ENCODE measurements around the gene PLOD1. TPM values are rescaled to one million over a fixed set of nuclear protein-coding genes. Genes with fewer than 3 reads are reported as not detected.
"Not testable (repeated sequence)": the region's sequence is repeated elsewhere in the genome, so short reads cannot be mapped to it uniquely, and the experiment has no call there.

Gene PLOD1
- total RNA-seq, 2 donors from 2014 or later, result 13.5 to 13.6 TPM

DNA sequence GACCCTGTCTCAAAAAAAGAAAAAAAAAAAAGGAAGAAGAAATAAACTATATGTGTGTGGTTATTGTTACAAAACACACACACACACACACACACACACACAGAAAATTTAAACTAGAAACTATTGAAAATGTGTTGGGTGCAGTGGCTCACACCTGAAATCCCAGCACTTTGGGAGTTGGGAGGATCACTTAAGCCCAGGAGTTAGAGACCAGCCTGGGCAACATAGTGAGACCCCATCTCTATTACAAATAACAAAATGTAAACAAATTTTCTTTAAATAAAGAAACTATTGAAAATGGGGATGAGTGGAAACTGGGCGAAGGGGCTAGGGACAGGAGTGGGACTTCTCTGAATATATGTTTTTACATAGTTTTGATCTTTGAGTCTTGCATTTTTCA lies 31.3 kb upstream of the PLOD1 start:
- peaks cover 44% of the 10 kb centered on the region for H3K27me3 Mint-ChIP-seq (ENCODE audit: low read depth)
- H3K4me3 Mint-ChIP-seq, result no peak overlapping the region
- DNase-seq (no peak), ATAC-seq (replicated peaks in 1 of 2) (no peak)
- H3K27ac Mint-ChIP-seq, result no peak overlapping the region
- H3K9me3 Mint-ChIP-seq, result no peaks in the 10 kb centered on the region
- peaks cover 38% of the 10 kb centered on the region for H3K4me1 Mint-ChIP-seq (ENCODE audit: low read depth)
- no peaks in the 10 kb centered on the region for H3K36me3 Mint-ChIP-seq (ENCODE audit: insufficient read depth in 2 of 2)

DNA sequence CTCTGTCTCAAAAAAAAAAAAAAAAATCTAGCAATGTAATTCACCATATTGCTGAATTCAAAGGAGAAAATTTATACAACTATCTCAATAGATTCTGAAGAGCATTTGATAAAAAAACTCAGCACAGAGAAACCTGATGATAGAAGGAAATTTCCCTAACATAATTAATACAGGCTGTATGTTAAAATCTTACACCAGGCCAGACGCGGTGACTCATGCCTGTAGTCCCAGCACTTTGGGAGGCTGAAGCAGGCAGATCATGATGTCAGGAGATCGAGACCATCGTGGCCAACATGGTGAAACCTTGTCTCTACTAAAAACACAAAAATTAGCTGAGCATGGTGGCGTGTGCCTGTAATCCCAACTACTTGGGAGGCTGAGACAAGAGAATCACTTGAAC lies 30.4 kb upstream of the PLOD1 start:
- Mint-ChIP-seq H3K27me3 (ENCODE audit: low read depth) (peaks cover 39% of the 10 kb centered on the region), H3K4me1 (ENCODE audit: low read depth) (peaks cover 39% of the 10 kb centered on the region)
- not testable (repeated sequence) for H3K9me3 Mint-ChIP-seq; H3K27ac Mint-ChIP-seq; DNase-seq; H3K36me3 Mint-ChIP-seq (ENCODE audit: insufficient read depth in 2 of 2); H3K4me3 Mint-ChIP-seq; ATAC-seq (replicated peaks in 1 of 2)

DNA sequence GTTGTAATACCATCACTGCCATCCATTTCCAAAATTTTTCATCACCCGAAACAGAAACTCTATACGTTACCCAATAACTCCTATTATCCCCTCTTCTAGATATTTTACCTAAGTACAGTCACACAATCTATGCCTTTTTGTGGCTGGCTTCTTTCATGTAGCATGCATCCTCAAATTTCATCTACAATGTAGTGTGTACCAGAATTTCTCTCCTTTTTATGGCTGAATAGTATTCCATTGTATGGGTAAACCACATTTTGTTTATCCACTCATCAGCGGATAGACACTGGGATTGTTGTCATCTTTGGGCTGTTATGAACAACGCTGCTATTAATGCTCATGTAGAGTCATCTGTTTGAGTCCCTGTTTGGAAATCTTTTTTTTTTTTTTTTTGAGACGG lies 29.5 kb upstream of the PLOD1 start:
- DNase-seq, result no peak
- Mint-ChIP-seq H3K27ac (no peak overlapping the region), H3K27me3 (ENCODE audit: low read depth) (peaks cover 31% of the 10 kb centered on the region), H3K4me3 (no peak overlapping the region), H3K9me3 (no peaks in the 10 kb centered on the region), H3K4me1 (ENCODE audit: low read depth) (peaks cover 44% of the 10 kb centered on the region), H3K36me3 (ENCODE audit: insufficient read depth in 2 of 2) (peaks cover 0 to 1% of the 10 kb centered on the region in 2 donors)
- ATAC-seq (replicated peaks in 1 of 2), result no peak

DNA sequence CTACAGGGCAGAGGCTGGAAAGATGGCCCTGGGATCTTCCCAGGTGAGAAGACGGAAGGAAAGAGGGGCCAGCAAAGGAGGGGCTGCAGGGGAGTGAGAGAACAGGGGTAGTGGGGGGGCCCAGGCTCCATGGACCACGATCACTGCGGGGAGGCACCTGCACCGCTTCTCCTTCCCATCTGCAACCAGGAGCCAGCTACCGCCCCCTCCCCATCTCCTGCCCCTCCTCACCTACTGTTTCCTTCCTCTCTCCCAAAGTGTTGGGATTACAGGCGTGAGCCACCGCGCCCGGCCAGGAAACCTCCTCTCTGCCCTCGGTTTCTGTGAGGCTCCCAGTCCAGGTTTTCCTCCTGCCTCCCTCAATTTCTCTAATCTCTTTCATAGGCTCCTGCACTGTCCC lies 27.6 kb upstream of the PLOD1 start:
- ATAC-seq (replicated peaks in 1 of 2) (no peak), DNase-seq (no peak)
- H3K9me3 Mint-ChIP-seq, result no peaks in the 10 kb centered on the region
- H3K27me3 Mint-ChIP-seq (ENCODE audit: low read depth), result peaks cover 26% of the 10 kb centered on the region
- H3K27ac Mint-ChIP-seq, result no peak overlapping the region
- H3K4me3 Mint-ChIP-seq, result no peak overlapping the region
- peaks cover 47% of the 10 kb centered on the region for H3K4me1 Mint-ChIP-seq (ENCODE audit: low read depth)
- H3K36me3 Mint-ChIP-seq (ENCODE audit: insufficient read depth in 2 of 2), result peaks cover 0 to 1% of the 10 kb centered on the region in 2 donors

DNA sequence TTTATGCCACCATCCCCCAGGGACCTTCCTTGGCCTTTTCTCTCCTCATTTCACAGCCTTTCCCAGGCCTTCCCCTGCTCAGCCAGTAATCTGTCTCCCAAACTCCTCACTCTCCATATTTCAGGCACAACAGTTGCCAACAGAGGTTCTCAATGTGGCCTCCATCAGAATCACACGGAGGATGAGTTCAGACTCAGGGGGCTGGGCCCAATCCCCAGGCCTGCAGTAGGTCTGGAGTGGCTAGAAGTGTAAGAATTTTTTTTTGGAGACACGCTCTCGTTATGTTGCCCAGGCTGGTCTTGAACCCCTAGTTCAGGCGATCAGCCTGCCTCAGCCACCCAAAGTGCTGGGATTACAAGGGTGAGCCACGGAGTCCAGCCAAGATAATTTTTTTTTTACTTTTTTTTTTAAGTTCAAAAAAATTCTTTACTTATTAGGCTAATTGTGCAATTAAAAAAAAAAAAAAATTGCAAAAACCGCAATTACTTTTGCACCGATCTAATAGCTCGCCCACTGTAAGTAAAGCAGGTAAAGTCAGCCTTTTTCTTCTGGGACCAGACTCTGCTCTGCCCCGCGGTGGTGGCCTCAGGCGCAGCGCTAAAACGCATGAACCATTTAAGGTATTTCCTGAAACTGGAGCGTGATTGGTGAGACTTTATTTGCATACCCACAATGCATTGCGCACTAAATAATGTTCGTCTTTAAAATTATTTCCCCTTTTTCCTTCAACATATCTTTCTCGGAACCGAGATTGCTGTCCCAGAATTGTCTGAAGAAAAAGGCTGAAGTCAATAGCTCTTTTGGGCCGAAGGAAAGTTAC lies 27.0 kb upstream of the PLOD1 start:
- ATAC-seq (replicated peaks in 1 of 2) (peak; percentile 20 to 25), DNase-seq (peak; percentile 89 to 93)
- peaks cover 47% of the 10 kb centered on the region for H3K4me1 Mint-ChIP-seq (ENCODE audit: low read depth)
- peak overlapping the region; percentile 83 to 91 for H3K4me3 Mint-ChIP-seq
- no peaks in the 10 kb centered on the region for H3K9me3 Mint-ChIP-seq
- H3K27me3 Mint-ChIP-seq (ENCODE audit: low read depth), result peaks cover 20% of the 10 kb centered on the region
- H3K36me3 Mint-ChIP-seq (ENCODE audit: insufficient read depth in 2 of 2), result peaks cover 0 to 1% of the 10 kb centered on the region in 2 donors
- H3K27ac Mint-ChIP-seq, result peak overlapping the region; percentile 100

DNA sequence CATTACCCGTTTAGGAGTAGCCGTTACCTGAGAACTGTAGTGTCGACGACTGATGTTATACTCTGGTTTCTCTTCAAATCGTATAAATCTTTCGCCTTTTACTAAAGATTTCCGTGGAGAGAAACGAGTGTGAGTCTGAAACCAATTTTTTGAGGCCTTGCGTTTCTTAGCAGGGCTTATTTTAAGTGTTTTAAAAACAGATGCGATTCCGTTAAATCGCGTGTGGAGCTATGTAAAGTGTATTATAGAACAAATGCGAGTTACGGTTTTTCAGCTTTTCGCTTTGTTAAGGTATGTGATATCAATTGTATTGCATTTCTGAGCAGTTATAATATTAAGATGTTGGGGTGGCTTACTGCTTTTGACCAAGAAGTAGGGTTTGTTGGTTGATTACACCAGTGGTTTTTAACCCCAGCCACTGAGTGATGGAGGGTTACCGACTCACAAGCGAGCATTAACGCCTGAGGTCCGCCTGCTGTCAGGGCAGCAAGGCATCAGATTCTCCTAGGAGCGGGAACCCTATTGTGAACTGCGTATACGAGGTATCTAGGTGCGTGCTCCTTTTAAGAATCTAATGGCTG lies 26.3 kb upstream of the PLOD1 start:
- H3K9me3 Mint-ChIP-seq, result no peaks in the 10 kb centered on the region
- H3K27me3 Mint-ChIP-seq (ENCODE audit: low read depth), result peaks cover 14% of the 10 kb centered on the region
- H3K27ac Mint-ChIP-seq, result peak overlapping the region; percentile 100
- peaks cover 47% of the 10 kb centered on the region for H3K4me1 Mint-ChIP-seq (ENCODE audit: low read depth)
- H3K4me3 Mint-ChIP-seq, result peak overlapping the region; percentile 83 to 91
- DNase-seq (peak; percentile 61 to 91), ATAC-seq (replicated peaks in 1 of 2) (peak; percentile 72 to 74)
- peaks cover 0 to 1% of the 10 kb centered on the region in 2 donors for H3K36me3 Mint-ChIP-seq (ENCODE audit: insufficient read depth in 2 of 2)

DNA sequence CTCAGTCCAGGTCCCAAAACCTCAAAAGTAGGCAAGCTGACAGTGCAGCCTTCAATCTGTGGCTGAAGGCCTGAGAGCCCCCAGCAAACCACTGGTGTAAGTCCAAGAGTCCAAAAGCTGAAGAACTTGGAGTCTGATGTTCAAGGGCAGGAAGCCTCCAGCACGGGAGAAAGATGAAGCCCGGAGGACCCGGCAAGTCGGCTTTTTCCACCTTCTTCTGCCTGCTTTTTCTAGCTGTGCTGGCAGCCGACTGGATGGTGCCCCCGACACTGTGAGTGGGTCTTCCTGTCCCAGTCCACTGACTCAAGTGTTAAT lies 23.6 kb upstream of the PLOD1 start:
- Mint-ChIP-seq H3K4me1 (ENCODE audit: low read depth) (peaks cover 32% of the 10 kb centered on the region), H3K4me3 (peak overlapping the region in 1 of 2 donors; percentile 17), H3K27me3 (ENCODE audit: low read depth) (peaks cover 11% of the 10 kb centered on the region)
- not testable (repeated sequence) for H3K36me3 Mint-ChIP-seq (ENCODE audit: insufficient read depth in 2 of 2); ATAC-seq (replicated peaks in 1 of 2); H3K9me3 Mint-ChIP-seq; H3K27ac Mint-ChIP-seq
- peak in 1 of 2 donors; percentile 6 for DNase-seq

DNA sequence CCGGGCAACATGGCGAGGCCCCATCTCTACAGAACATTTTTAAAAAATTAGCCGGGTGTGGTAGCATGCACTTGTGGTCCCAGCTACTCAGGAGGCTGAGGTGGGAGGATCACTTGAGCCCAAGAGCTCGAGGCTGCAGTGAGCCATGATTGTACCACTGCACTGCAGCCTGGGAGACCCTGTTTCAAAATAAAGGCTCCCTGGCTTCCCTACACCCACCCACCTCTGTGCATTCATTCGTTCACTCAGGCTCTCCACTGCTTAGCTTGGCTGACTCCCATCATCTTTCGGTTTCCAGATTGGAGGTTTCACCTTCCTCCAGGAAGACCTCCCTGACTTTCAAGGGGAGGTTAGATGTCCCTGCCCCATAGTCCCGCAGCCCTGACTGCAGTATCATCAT lies 22.5 kb upstream of the PLOD1 start:
- Mint-ChIP-seq H3K9me3 (no peaks in the 10 kb centered on the region), H3K4me3 (no peak overlapping the region), H3K27me3 (ENCODE audit: low read depth) (peaks cover 4% of the 10 kb centered on the region), H3K27ac (peak overlapping the region; percentile 9), H3K4me1 (ENCODE audit: low read depth) (peaks cover 21% of the 10 kb centered on the region), H3K36me3 (ENCODE audit: insufficient read depth in 2 of 2) (peaks cover 0 to 1% of the 10 kb centered on the region in 2 donors)
- DNase-seq (no peak), ATAC-seq (replicated peaks in 1 of 2) (no peak)

DNA sequence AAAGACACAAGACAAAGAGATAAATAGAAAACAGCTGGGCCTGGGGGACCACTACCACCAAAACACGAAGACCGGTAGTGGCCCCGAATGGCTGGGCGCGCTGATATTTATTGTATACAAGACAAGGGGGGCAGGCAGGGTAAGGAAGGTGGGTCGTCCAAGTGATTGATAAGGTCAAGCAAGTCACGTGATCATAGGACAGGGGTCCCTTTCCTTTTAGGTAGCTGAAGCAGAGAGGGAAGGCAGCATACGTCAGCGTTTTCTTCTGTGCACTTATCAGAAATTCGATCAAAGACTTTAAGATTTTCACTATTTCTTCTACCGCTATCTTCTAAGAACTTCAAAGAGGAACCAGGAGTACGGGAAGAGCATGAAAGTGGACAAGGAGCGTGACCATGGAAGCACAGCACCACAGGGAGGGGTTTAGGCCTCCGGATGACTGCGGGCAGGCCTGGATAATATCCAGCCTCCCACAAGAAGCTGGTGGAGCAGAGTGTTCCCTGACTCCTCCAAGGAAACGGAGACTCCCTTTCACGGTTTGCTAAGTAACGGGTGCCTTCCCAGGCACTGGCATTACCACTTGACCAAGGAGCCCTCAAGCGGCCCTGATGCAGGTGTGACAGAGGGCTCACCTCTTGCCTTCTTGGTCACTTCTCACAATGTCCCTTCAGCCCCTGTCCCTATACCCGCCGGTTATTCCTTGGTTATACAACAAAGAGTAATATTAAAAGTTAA lies 21.9 kb upstream of the PLOD1 start:
- peaks cover 14% of the 10 kb centered on the region for H3K4me1 Mint-ChIP-seq (ENCODE audit: low read depth)
- H3K9me3 Mint-ChIP-seq; H3K36me3 Mint-ChIP-seq (ENCODE audit: insufficient read depth in 2 of 2): not testable (repeated sequence)

DNA sequence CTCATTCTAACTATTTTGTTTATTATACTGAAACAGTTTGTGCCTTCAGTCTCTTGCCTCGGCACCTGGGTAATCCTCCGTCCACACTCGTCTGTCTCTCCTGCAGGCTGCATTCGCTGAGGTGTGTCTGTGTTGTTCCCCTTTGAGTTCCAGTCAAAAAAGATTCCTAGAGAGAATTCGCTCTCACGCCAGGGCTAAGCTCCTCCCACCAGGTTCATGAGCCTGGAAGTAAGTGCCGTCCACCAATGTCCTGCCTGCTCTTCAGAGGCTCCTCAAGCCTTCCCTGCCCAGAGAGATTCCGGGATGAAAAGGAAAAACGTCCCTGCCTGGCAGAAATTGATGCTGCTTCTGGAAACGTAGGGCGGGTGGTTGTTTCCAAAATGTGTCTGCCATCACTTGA lies 21.2 kb upstream of the PLOD1 start:
- Mint-ChIP-seq H3K4me3 (no peak overlapping the region), H3K4me1 (ENCODE audit: low read depth) (peaks cover 8% of the 10 kb centered on the region), H3K9me3 (no peaks in the 10 kb centered on the region), H3K36me3 (ENCODE audit: insufficient read depth in 2 of 2) (peaks cover 0 to 1% of the 10 kb centered on the region in 2 donors), H3K27me3 (ENCODE audit: low read depth) (no peaks in the 10 kb centered on the region), H3K27ac (no peak overlapping the region)
- ATAC-seq (replicated peaks in 1 of 2) (no peak), DNase-seq (no peak)

More for the DNA sequence above, 21.9 kb upstream of the PLOD1 start:
- DNase-seq; ATAC-seq (replicated peaks in 1 of 2); H3K27me3 Mint-ChIP-seq (ENCODE audit: low read depth); H3K4me3 Mint-ChIP-seq: not testable (repeated sequence)
- H3K27ac Mint-ChIP-seq, result peak overlapping the region; percentile 9

DNA sequence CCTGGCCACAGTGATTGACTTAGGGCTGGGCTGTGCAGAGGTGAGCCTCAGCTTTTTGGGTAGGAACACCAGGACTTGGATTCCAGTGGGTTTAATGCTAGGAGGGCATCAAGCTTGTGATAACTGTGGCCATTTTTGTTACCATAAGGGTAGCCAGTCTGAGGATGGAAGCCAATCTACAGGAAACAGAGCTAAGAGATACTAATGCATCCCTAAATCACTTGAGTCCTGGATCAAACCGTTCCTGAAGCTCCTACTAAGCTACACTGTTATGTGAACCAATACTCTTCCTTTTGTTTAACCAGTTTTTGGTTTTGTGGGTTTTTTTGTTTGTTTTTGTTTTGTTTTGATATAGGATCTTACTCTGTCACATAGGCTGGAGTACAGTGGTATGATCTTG lies 20.5 kb upstream of the PLOD1 start:
- DNase-seq (no peak), ATAC-seq (replicated peaks in 1 of 2) (no peak)
- Mint-ChIP-seq H3K36me3 (ENCODE audit: insufficient read depth in 2 of 2) (no peaks in the 10 kb centered on the region), H3K27me3 (ENCODE audit: low read depth) (no peaks in the 10 kb centered on the region), H3K4me1 (ENCODE audit: low read depth) (peaks cover 8% of the 10 kb centered on the region), H3K4me3 (no peak overlapping the region), H3K27ac (no peak overlapping the region), H3K9me3 (no peaks in the 10 kb centered on the region)

DNA sequence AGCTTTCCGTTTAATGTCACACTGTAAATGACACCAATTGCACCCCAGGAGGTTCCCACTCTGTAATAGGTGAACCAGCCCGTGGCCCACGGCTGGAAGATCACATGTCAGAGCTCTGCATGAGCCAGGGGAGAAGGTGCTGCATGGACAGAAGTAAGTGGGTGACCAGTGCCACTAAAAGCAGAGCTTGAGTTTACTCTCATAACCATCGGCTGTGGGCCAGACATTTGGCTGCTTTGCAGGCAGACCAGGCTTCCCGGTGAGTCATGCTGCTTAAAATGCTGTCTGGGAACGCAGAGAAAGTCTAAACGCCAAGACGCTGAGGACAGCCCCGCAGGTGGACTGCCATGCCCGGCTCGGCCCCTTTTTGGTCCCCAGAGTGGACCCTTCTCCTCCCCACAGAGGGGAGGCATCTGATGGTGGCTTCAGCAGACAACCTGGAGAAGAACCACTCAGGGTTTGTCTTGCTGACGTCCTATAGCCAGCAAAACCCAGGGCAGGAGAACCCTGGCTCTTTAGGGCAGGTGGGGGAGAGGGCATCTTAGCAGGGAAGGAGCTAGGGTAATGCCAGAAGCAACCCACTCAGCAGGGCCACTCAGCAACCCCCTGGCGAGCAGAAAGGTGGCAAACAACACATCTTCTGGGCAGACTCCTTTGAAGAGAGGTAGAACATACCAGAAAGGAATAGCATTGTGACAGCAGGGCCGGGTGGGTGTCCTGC lies 15.6 kb upstream of the PLOD1 start:
- DNase-seq (no peak), ATAC-seq (replicated peaks in 1 of 2) (no peak)
- H3K36me3 Mint-ChIP-seq (ENCODE audit: insufficient read depth in 2 of 2), result peaks cover 0 to 8% of the 10 kb centered on the region in 2 donors
- no peak overlapping the region for H3K4me3 Mint-ChIP-seq
- peaks cover 32% of the 10 kb centered on the region for H3K4me1 Mint-ChIP-seq (ENCODE audit: low read depth)
- H3K9me3 Mint-ChIP-seq, result no peaks in the 10 kb centered on the region
- H3K27me3 Mint-ChIP-seq (ENCODE audit: low read depth), result no peaks in the 10 kb centered on the region
- no peak overlapping the region for H3K27ac Mint-ChIP-seq

DNA sequence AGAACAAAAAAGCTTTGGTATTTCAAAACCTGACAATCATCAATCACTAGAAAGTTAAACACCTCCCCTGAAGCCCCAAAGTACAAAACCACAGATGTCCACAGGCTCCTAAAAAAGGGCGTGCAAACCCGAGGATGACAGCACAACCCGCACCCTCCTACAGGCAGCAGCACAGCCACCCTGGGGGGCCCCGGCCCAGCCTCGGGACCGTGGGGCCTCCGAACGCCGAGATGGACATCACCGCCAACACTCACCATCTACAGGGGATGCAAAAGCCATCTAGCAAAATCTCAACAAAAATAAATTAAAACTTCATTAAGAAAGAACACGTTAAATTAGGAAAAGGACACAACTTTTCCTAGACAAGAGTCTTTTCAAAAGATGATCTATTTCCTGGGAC lies 14.9 kb upstream of the PLOD1 start:
- Mint-ChIP-seq H3K9me3 (no peaks in the 10 kb centered on the region), H3K27me3 (ENCODE audit: low read depth) (no peaks in the 10 kb centered on the region), H3K4me1 (ENCODE audit: low read depth) (peaks cover 39% of the 10 kb centered on the region), H3K36me3 (ENCODE audit: insufficient read depth in 2 of 2) (peaks cover under 1 to 8% of the 10 kb centered on the region in 2 donors), H3K27ac (peak overlapping the region; percentile 54), H3K4me3 (no peak overlapping the region)
- no peak for DNase-seq
- ATAC-seq (replicated peaks in 1 of 2), result no peak
